ELF-1 (cell line): ENCODE results near the gene WNK2.
A peak's percentile ranks its signal among the peaks of the same experiment; 100 is the strongest.
"Not testable (repeated sequence)": the region's sequence is repeated elsewhere in the genome, so short reads cannot be mapped to it uniquely, and the experiment has no call there.

Experiments
- DNase-seq: peaks from one replicate; pipeline ENCODE4 v3.0.0-alpha.2; 2016; ENCODE audit warnings: low read depth, low spot score

Gene WNK2

GRCh38 chr9:93329629-93330280 is 145.8 kb downstream of the WNK2 start:
- no peak for DNase-seq

GRCh38 chr9:93332317-93332716 is 148.4 kb downstream of the WNK2 start:
- DNase-seq = no peak

GRCh38 chr9:93336720-93337119 is 152.8 kb downstream of the WNK2 start:
- no peak for DNase-seq

GRCh38 chr9:93338196-93338595 is 154.3 kb downstream of the WNK2 start:
- DNase-seq = not testable (repeated sequence)

- no peak for DNase-seq
Observed at GRCh38 chr9:93340091-93340490, 156.2 kb downstream of the WNK2 start.

- not testable (repeated sequence) for DNase-seq
Observed at GRCh38 chr9:93341820-93342219, 157.9 kb downstream of the WNK2 start.

- DNase-seq = peak; percentile 40
Observed at GRCh38 chr9:93342428-93342827, 158.5 kb downstream of the WNK2 start.

GRCh38 chr9:93343663-93344062 is 159.7 kb downstream of the WNK2 start:
- DNase-seq = no peak

GRCh38 chr9:93345643-93346230 is 161.8 kb downstream of the WNK2 start:
- peak; percentile 54 for DNase-seq

- peak; percentile 39 for DNase-seq
Observed at GRCh38 chr9:93346231-93347112, 162.5 kb downstream of the WNK2 start.

- DNase-seq = not testable (repeated sequence)
Observed at GRCh38 chr9:93347371-93347975, 163.5 kb downstream of the WNK2 start.

- DNase-seq = not testable (repeated sequence)
Observed at GRCh38 chr9:93353413-93354310, 169.7 kb downstream of the WNK2 start.

GRCh38 chr9:93354451-93354850 is 170.5 kb downstream of the WNK2 start:
- DNase-seq = no peak

GRCh38 chr9:93355827-93356226 is 171.9 kb downstream of the WNK2 start:
- no peak for DNase-seq

- no peak for DNase-seq
Observed at GRCh38 chr9:93357649-93358048, 173.7 kb downstream of the WNK2 start.

GRCh38 chr9:93359907-93360306 is 176.0 kb downstream of the WNK2 start:
- DNase-seq = not testable (repeated sequence)

- DNase-seq = no peak
Observed at GRCh38 chr9:93361995-93362394, 178.1 kb downstream of the WNK2 start.

GRCh38 chr9:93364734-93365426 is 180.9 kb downstream of the WNK2 start:
- no peak for DNase-seq

- no peak for DNase-seq
Observed at GRCh38 chr9:93365427-93366118, 181.6 kb downstream of the WNK2 start.

- DNase-seq = no peak
Observed at GRCh38 chr9:93366119-93366447, 182.1 kb downstream of the WNK2 start.
